ENCODE measurements around the gene ADA. TPM values are rescaled to one million over a fixed set of nuclear protein-coding genes. Genes with fewer than 3 reads are reported as not detected.

The ADA gene
- total RNA-seq, 1 donor from 2014 or later: 8.5 TPM

DNA sequence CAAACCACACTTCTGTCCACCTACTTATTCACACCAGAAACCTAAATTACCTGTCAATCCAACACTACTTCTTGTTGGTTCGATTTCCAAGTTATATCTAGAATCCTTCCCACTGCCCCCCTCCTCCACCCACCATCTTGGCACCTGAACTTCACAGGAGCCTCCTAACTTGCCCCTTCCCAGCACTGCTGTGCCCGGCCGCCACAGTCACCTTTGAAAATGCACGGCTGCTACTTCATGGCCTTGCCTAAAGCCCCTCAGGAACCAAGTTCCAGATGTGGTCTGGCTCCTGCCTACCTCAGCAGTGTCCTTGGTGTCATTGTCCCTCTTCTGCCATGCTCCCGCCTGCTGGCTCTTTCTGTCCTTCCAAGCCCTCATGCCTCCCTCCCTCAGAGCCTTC, 37.9 kb downstream of the ADA start:
- ATAC-seq: no peak

DNA sequence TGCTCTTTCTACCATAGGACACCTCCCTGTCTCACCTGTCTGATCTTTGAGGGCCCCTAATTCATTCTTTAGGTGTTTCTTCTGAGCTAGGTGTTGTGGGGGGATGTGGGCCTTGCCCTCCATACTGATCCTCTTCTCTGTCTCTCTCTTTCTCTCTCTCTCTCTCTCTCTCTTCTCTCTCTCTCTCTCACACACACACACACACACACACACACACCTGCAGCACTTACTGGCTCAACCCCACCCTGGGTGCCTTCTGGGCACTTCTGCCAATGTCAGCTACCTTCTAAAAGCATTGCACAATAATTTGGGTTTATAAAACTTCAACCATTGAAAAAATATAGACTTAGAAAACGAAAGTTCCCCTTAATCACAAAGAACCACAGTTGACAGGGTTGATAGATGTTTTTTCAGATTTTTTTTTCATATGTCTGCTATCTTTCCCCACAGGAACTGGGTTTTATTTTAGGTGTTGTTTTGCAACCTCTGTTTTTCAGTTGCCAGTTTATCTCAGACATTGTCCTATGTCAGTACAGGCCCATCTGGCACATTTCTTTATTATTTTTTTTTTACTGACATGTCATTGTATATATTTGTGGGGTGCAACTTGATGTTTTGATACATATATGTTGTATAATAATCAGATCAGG, 41.1 kb downstream of the ADA start:
- DNase-seq (no peak), ATAC-seq (peak; percentile 3)
- intact Hi-C loops (cut with micrococcal nuclease): loop anchor here (10.0 kb wide), 1 partner anchor 226 kb away; no protein-coding TSS in a partner anchor

More for the DNA sequence above, 37.9 kb downstream of the ADA start:
- intact Hi-C loops (cut with micrococcal nuclease): loop anchor here (10.0 kb wide), 1 partner anchor 229 kb away; no protein-coding TSS in a partner anchor
- no peak for DNase-seq

- ATAC-seq (peak; percentile 88), DNase-seq (peak; percentile 94)
- intact Hi-C loops (cut with micrococcal nuclease): loop anchor here (10.0 kb wide), 2 partner anchors 75 to 225 kb away; no protein-coding TSS in a partner anchor
These were observed 41.8 kb downstream of the ADA start for GRCh38 chr20:44609516-44610312.

GRCh38 chr20:44609006-44609515, 42.4 kb downstream of the ADA start:
- no peak for DNase-seq
- intact Hi-C loops (cut with micrococcal nuclease): loop anchor here (10.0 kb wide), 1 partner anchor 74 kb away; no protein-coding TSS in a partner anchor
- peak; percentile 40 for ATAC-seq

DNA sequence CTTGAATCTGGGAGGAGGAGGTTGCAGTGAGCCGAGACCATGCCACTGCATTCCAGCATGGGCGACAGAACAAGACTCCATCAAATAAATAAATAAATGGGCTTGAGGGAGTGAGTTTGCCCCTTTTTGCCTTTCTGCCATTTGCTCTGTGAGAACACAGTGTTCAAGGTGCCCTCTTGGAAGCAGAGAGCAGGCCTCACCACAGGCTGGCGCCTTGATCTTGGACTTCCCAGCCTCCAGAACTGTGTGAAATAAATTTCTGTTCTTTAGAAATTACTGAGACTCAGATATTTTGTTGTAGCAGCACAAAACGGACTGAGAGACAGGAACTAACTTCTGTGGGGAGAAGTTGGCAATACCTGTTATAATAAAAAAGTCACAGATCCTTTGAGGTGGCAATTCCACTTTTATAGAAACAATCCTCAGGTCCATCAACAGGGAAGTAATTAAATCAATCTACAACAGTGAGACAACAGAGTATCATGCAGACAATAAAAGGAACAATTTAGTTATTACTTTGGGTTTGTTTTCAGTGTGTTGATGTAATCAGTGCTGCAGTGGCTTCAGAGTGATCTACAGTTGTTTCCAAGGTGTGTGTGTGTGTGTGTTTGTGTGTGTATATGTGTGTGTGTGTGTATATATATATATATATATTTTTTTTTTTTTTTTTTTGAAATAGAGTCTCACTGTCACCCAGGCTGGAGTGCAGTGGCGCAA, 44.6 kb downstream of the ADA start:
- intact Hi-C loops (cut with micrococcal nuclease): loop anchor here (10.0 kb wide), 1 partner anchor 72 kb away; no protein-coding TSS in a partner anchor
- no peak for DNase-seq
- no peak for ATAC-seq

DNA sequence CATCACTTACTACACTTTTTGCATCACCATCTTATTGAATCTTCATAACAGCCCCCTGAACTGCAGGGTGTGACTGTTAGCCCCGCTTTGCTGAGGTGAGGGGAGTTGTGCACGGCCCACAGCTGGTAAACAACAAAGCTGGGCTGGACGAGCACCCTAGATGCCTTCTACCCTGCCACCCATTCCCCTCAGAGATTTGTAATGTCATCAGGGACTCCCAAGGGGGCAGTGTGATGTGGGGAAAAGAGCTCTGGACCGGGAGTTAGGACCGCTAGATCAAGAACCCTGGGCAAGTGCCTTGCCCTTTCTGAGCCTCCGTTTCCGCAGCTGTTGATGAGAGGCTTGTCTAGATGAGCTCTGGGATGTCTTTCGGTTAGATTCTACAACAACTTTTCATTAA, 48.2 kb downstream of the ADA start:
- DNase-seq (no peak), ATAC-seq (no peak)
- intact Hi-C loops (cut with micrococcal nuclease): loop anchor here (10.0 kb wide), 1 partner anchor 69 kb away; no protein-coding TSS in a partner anchor

GRCh38 chr20:44601801-44602204, 49.7 kb downstream of the ADA start:
- DNase-seq: peak; percentile 82
- ATAC-seq: peak; percentile 82
- intact Hi-C loops (cut with micrococcal nuclease): loop anchor here (10.0 kb wide), 1 partner anchor 67 kb away; no protein-coding TSS in a partner anchor

- intact Hi-C loops (cut with micrococcal nuclease): loop anchor here (10.0 kb wide), 1 partner anchor 66 kb away; no protein-coding TSS in a partner anchor
- DNase-seq (peak; percentile 69), ATAC-seq (peak; percentile 55)
These were observed 50.2 kb downstream of the ADA start for GRCh38 chr20:44601236-44601671.

- DNase-seq: peak; percentile 56
- intact Hi-C loops (cut with micrococcal nuclease): loop anchor here (10.0 kb wide), 1 partner anchor 66 kb away; no protein-coding TSS in a partner anchor
These were observed 50.7 kb downstream of the ADA start for GRCh38 chr20:44600758-44601201.

GRCh38 chr20:44600301-44600700, 51.2 kb downstream of the ADA start:
- DNase-seq (no peak), ATAC-seq (no peak)
- intact Hi-C loops (cut with micrococcal nuclease): loop anchor here (10.0 kb wide), 1 partner anchor 66 kb away; no protein-coding TSS in a partner anchor

More at GRCh38 chr20:44600758-44601201, 50.7 kb downstream of the ADA start:
- peak; percentile 62 for ATAC-seq

- intact Hi-C loops (cut with micrococcal nuclease): loop anchor here (10.0 kb wide), 1 partner anchor 65 kb away; no protein-coding TSS in a partner anchor
- ATAC-seq: no peak
- no peak for DNase-seq
These were observed 51.8 kb downstream of the ADA start for GRCh38 chr20:44599715-44600114.

DNA sequence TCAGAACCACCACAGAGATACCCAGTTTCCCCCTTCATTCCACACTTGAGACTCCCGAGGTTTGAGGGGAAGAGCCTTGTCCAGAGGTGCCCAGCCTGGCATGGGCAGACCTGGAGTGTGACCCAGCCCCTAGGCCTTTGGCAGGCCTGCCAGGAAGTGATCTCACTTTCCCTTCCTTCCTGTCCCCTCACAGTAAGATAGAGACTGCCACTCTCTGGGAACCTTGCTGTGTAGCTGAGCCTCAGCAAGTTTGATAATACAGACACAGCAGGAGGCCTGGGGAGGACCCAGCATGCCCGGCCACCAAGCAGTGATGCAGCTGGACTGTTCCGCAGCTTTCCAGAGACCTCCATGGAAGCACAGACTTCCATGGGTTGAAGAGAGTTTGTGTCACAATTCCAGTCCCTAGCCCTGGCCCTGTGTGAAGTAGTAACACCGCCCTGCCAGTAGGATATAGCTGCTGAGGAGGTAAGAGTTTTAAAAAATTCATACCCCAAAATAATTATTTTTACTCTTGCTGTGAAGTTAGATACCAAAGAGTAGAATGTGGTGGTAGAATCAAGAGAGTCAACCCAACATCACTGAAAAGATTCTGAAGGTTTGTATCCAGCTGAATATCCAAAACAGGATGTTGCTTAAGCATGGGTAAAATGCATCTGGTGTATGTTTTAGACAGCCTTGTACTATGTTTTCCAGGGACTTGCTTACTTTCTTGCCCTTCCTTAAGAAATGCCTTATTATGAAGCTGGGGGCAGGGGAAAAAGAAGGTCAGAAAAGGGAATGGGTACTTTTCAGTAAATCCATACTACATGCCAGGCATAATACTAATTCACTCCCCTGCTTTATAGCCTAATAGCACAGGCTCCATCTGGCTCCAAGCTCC, 52.8 kb downstream of the ADA start:
- DNase-seq (peak; percentile 64), ATAC-seq (peak; percentile 53)
- intact Hi-C loops (cut with micrococcal nuclease): no loop called here

- intact Hi-C loops (cut with micrococcal nuclease): no loop called here
- peak; percentile 11 for ATAC-seq
- peak; percentile 41 for DNase-seq
These were observed 53.6 kb downstream of the ADA start for GRCh38 chr20:44597930-44598329.

GRCh38 chr20:44597516-44597915, 54.0 kb downstream of the ADA start:
- no peak for DNase-seq
- intact Hi-C loops (cut with micrococcal nuclease): no loop called here
- no peak for ATAC-seq

GRCh38 chr20:44596876-44597275, 54.6 kb downstream of the ADA start:
- ATAC-seq (no peak), DNase-seq (no peak)
- intact Hi-C loops (cut with micrococcal nuclease): no loop called here

- DNase-seq (no peak), ATAC-seq (no peak)
- intact Hi-C loops (cut with micrococcal nuclease): no loop called here
These were observed 55.5 kb downstream of the ADA start for GRCh38 chr20:44596010-44596409.

GRCh38 chr20:44594730-44595129, 56.8 kb downstream of the ADA start:
- peak; percentile 43 for ATAC-seq
- DNase-seq: peak; percentile 61

GRCh38 chr20:44593751-44594150, 57.7 kb downstream of the ADA start:
- ATAC-seq (no peak), DNase-seq (no peak)
- intact Hi-C loops (cut with micrococcal nuclease): no loop called here

More at GRCh38 chr20:44594730-44595129, 56.8 kb downstream of the ADA start:
- intact Hi-C loops (cut with micrococcal nuclease): no loop called here

Data from left ventricle myocardium superior (tissue), 1 donor.